ENCODE measurements around the gene TRAF7. TPM values are rescaled to one million over a fixed set of nuclear protein-coding genes. Genes with fewer than 3 reads are reported as not detected.

Gene TRAF7
- total RNA-seq, 1 experiment from 2014 or later, result 44.9 TPM

- no peak for DNase-seq
- BruUV-seq (replicated peaks), result no TSS peak
- H3K9me3 ChIP-seq (ENCODE audit: low read length), result no peaks in the 10 kb centered on the region
- no peak for ATAC-seq
- peak overlapping the region; percentile 67; the same call in 1 of the 2 replicates for H3K4me3 ChIP-seq (ENCODE audit: low read length)
- H3K4me1 ChIP-seq (ENCODE audit: insufficient read depth, low read length), result peaks cover 18% of the 10 kb centered on the region
- ChIA-PET POLR2A (ENCODE audit: unreplicated experiment) (no interaction called here), CTCF (no interaction called here)
- H3K9ac ChIP-seq (ENCODE audit: low read length), result no peak overlapping the region
- no peaks in the 10 kb centered on the region for H3K27me3 ChIP-seq (ENCODE audit: low read length)
- H4K20me1 ChIP-seq (ENCODE audit: low read length), result peaks cover 16% of the 10 kb centered on the region
- TF ChIP-seq EZH2 (IDR thresholded peaks at IDR 0.05; ENCODE audit: low read length, unreplicated experiment) (no peak), EZH2phosphoT487 (IDR thresholded peaks at IDR 0.05; ENCODE audit: borderline replicate concordance, low read length) (no peak), CTCF (conservative IDR thresholded peaks at IDR 0.05; ENCODE audit: low read depth, low read length) (no peak)
- H3K4me2 ChIP-seq (ENCODE audit: low read length), result peak overlapping the region; percentile 99; the same call in 1 of the 2 replicates
- H3K9me2 ChIP-seq (replicated peaks; ENCODE audit: low read length), result no peaks in the 10 kb centered on the region
- H3K36me3 ChIP-seq (ENCODE audit: low read depth, low read length), result no peaks in the 10 kb centered on the region; the same call in 1 of the 2 replicates
- H2AFZ ChIP-seq (ENCODE audit: low read length), result no peak overlapping the region
- intact Hi-C loops (cut with micrococcal nuclease), result no loop called here
- H3K27ac ChIP-seq (ENCODE audit: low read length), result no peak overlapping the region
- H3K79me2 ChIP-seq (ENCODE audit: low read length), result peaks cover 2% of the 10 kb centered on the region
- peaks cover 18% of the 10 kb centered on the region for H3F3A ChIP-seq (ENCODE audit: low read length, unreplicated experiment)
Measured at GRCh38 chr16:2147378-2147777, 8.2 kb upstream of the TRAF7 start.

- DNase-seq, result peak; percentile 85
- Histone ChIP-seq H3F3A (ENCODE audit: low read length, unreplicated experiment) (peaks cover 18% of the 10 kb centered on the region), H3K9me3 (ENCODE audit: low read length) (no peaks in the 10 kb centered on the region), H3K4me3 (ENCODE audit: low read length) (peak within 1 kb of the TSS; percentile 67), H3K9me2 (replicated peaks; ENCODE audit: low read length) (no peaks in the 10 kb centered on the region), H3K4me2 (ENCODE audit: low read length) (peak within 1 kb of the TSS; percentile 100), H3K79me2 (ENCODE audit: low read length) (peaks cover 9% of the 10 kb centered on the region), H3K27ac (ENCODE audit: low read length) (peak within 1 kb of the TSS; percentile 40; the same call in 1 of the 2 replicates), H4K20me1 (ENCODE audit: low read length) (peaks cover 23% of the 10 kb centered on the region), H3K36me3 (ENCODE audit: low read depth, low read length) (peaks cover 3% of the 10 kb centered on the region; the same call in 1 of the 2 replicates), H3K9ac (ENCODE audit: low read length) (peak within 1 kb of the TSS; percentile 29; the same call in 1 of the 2 replicates), H3K27me3 (ENCODE audit: low read length) (no peaks in the 10 kb centered on the region), H2AFZ (ENCODE audit: low read length) (peak within 1 kb of the TSS; percentile 54; the same call in 1 of the 2 replicates), H3K4me1 (ENCODE audit: insufficient read depth, low read length) (peaks cover 26% of the 10 kb centered on the region)
- BruUV-seq (replicated peaks), result no TSS peak
- TF ChIP-seq EZH2phosphoT487 (IDR thresholded peaks at IDR 0.05; ENCODE audit: borderline replicate concordance, low read length) (no peak), CTCF (conservative IDR thresholded peaks at IDR 0.05; ENCODE audit: low read depth, low read length) (no peak), EZH2 (IDR thresholded peaks at IDR 0.05; ENCODE audit: low read length, unreplicated experiment) (no peak)
- peak; percentile 70 for ATAC-seq
- intact Hi-C loops (cut with micrococcal nuclease), result no loop called here
- ChIA-PET CTCF (no interaction called here), POLR2A (ENCODE audit: unreplicated experiment) (no interaction called here)
Measured at GRCh38 chr16:2147981-2148671, 7.5 kb upstream of the TRAF7 start, which contains the start of gene RAB26. TSS of gene RAB26 (plus strand) at chr16:2148625. CDS start at chr16:2148784, 159 bp downstream.

All from PC-3 (cell line).